HG03139 (cell line): Measurements from ENCODE around the gene SLC8A2.
"Not testable (repeated sequence)": the region's sequence is repeated elsewhere in the genome, so short reads cannot be mapped to it uniquely, and the experiment has no call there.

Experiments
- ATAC-seq: cut with Tn5 transposase; IDR thresholded peaks from one replicate; pipeline ENCODE4 v1.9.1; 2021; ENCODE audit not compliant: unreplicated experiment

SLC8A2 gene

GRCh38 chr19:47415953-47416642 is 55.6 kb downstream of the SLC8A2 start:
- no peak for ATAC-seq

- ATAC-seq, result no peak
Measured at GRCh38 chr19:47414469-47414868, 57.2 kb downstream of the SLC8A2 start.

GRCh38 chr19:47413941-47414340 is 57.8 kb downstream of the SLC8A2 start:
- no peak for ATAC-seq

GRCh38 chr19:47411696-47412095 is 60.0 kb downstream of the SLC8A2 start:
- not testable (repeated sequence) for ATAC-seq

GRCh38 chr19:47411101-47411500 is 60.6 kb downstream of the SLC8A2 start:
- no peak for ATAC-seq

- ATAC-seq, result no peak
Measured at GRCh38 chr19:47408156-47408938, 63.3 kb downstream of the SLC8A2 start.

GRCh38 chr19:47407417-47407774 is 64.3 kb downstream of the SLC8A2 start:
- ATAC-seq, result no peak

GRCh38 chr19:47406711-47407416 is 64.8 kb downstream of the SLC8A2 start:
- no peak for ATAC-seq

- ATAC-seq, result no peak
Measured at GRCh38 chr19:47405854-47406417, 65.8 kb downstream of the SLC8A2 start.

GRCh38 chr19:47405197-47405550 is 66.5 kb downstream of the SLC8A2 start:
- no peak for ATAC-seq

- no peak for ATAC-seq
Measured at GRCh38 chr19:47404334-47405196, 67.1 kb downstream of the SLC8A2 start.

- ATAC-seq, result no peak
Measured at GRCh38 chr19:47402504-47402903, 69.2 kb downstream of the SLC8A2 start.

- no peak for ATAC-seq
Measured at GRCh38 chr19:47398707-47399597, 72.7 kb downstream of the SLC8A2 start.

- no peak for ATAC-seq
Measured at GRCh38 chr19:47391510-47392223, 80.0 kb downstream of the SLC8A2 start.

- ATAC-seq, result no peak
Measured at GRCh38 chr19:47390533-47391488, 80.9 kb downstream of the SLC8A2 start.

GRCh38 chr19:47389150-47389556 is 82.5 kb downstream of the SLC8A2 start:
- no peak for ATAC-seq

GRCh38 chr19:47388721-47389120 is 83.0 kb downstream of the SLC8A2 start:
- not testable (repeated sequence) for ATAC-seq

GRCh38 chr19:47387623-47388022 is 84.1 kb downstream of the SLC8A2 start:
- not testable (repeated sequence) for ATAC-seq
